ENCODE data around the gene E2F6. TPM values are rescaled to one million over a fixed set of nuclear protein-coding genes. Genes with fewer than 3 reads are reported as not detected.

The E2F6 gene
- total and polyA plus RNA-seq, 2 of the 8 experiments (the other 6 are each of a cell fraction or from before 2014, with no cell fraction given): 8.3 to 14.9 TPM

- Histone ChIP-seq H3K27ac (ENCODE audit: low read depth, low read length) (no peak overlapping the region), H3K23ac (ENCODE audit: insufficient read length) (no peak overlapping the region), H3K79me2 (ENCODE audit: control insufficient read depth in 1 of 2, insufficient read depth in 2 of 2, low read length in 2 of 2) (peaks cover 0 to 33% of the 10 kb centered on the region in 2 experiments; a peak in 2 of 4 replicates), H4K20me1 (replicated peaks in 1 of 2; ENCODE audit: control insufficient read depth in 1 of 2, insufficient read depth in 2 of 2, low read length in 2 of 2) (peaks cover 0 to 9% of the 10 kb centered on the region in 2 experiments), H2AK5ac (ENCODE audit: low read depth, low read length) (no peak overlapping the region), H3K9me3 (ENCODE audit: insufficient read depth in 2 of 2, low read depth in 1 of 2, low read length in 1 of 2) (0 out of 4 replicates have a peak, but pooled peaks cover 0 to 8% of the 10 kb centered on the region in 2 experiments), H3K18ac (ENCODE audit: extremely low read depth, low read length) (no peak overlapping the region), H2BK20ac (ENCODE audit: low read length) (no peak overlapping the region), H2BK15ac (ENCODE audit: low read length) (no peak overlapping the region), H2BK120ac (replicated peaks; ENCODE audit: low read depth, low read length) (no peak overlapping the region), H3K14ac (ENCODE audit: insufficient read length) (no peak overlapping the region), H2BK5ac (ENCODE audit: low read depth, low read length) (no peak overlapping the region), H3K56ac (replicated peaks; ENCODE audit: insufficient read length, low read depth, low read length) (no peak overlapping the region), H4K5ac (ENCODE audit: insufficient read length, low read depth, low read length) (no peak overlapping the region), H3K79me1 (ENCODE audit: low read depth, low read length) (peaks cover 5% of the 10 kb centered on the region), H3K9ac (replicated peaks in 1 of 4; ENCODE audit: extremely low read depth in 1 of 4, low read depth in 3 of 4, low read length in 3 of 4) (no peak overlapping the region), H3K23me2 (ENCODE audit: low read depth, low read length) (no peaks in the 10 kb centered on the region), H3K36me3 (ENCODE audit: control insufficient read depth in 2 of 4, insufficient read depth in 4 of 4, low read length in 3 of 4) (no peaks in the 10 kb centered on the region), H2AFZ (ENCODE audit: low read length) (no peak overlapping the region), H3K4ac (replicated peaks; ENCODE audit: insufficient read length, low read depth, low read length) (no peak overlapping the region), H3K4me1 (replicated peaks in 1 of 4; ENCODE audit: control insufficient read depth in 3 of 4, insufficient read depth in 4 of 4, low read length in 3 of 4) (peaks cover 2 to 8% (median 6%) of the 10 kb centered on the region in 4 experiments; a peak in 3 of 7 replicates), H4K91ac (replicated peaks; ENCODE audit: insufficient read length, low read length) (no peak overlapping the region), H3K27me3 (replicated peaks in 1 of 4; ENCODE audit: control insufficient read depth in 3 of 4, extremely low read depth in 1 of 4, insufficient read depth in 3 of 4, low read length in 3 of 4) (no peaks in the 10 kb centered on the region), H4K8ac (ENCODE audit: extremely low read depth, insufficient read depth, low read length) (no peak overlapping the region), H3K4me2 (ENCODE audit: insufficient read depth in 1 of 2, low read depth in 2 of 2, low read length in 2 of 2) (no peak overlapping the region), H2BK12ac (ENCODE audit: low read depth, low read length) (no peak overlapping the region), H3K4me3 (ENCODE audit: extremely low read depth in 1 of 4, insufficient read depth in 2 of 4, low read depth in 3 of 4, low read length in 4 of 4) (no peak overlapping the region)
- ChIA-PET CTCF (ENCODE audit: partially characterized antibody) (interaction anchor here (0.9 to 1.1 kb wide), 2 partner anchors 31 to 185 kb away, joined by 3 to 4 read pairs; partner anchors contain the start of gene GREB1), POLR2A (ENCODE audit: partially characterized antibody) (no interaction called here)
- no peak for TF ChIP-seq TAF7 (optimal IDR thresholded peaks at IDR 0.05; ENCODE audit: borderline replicate concordance, low read depth, low read length)
- no peak for TF ChIP-seq ZNF274 (IDR thresholded peaks at IDR 0.05; ENCODE audit: borderline replicate concordance, extremely low read depth, low read length)
- no peak for TF ChIP-seq RXRA (IDR thresholded peaks at IDR 0.05; ENCODE audit: insufficient read depth, low read depth, low read length)
- TF ChIP-seq CBX5 (IDR thresholded peaks at IDR 0.05; ENCODE audit: low read depth, low read length): no peak
- TF ChIP-seq YY1 (IDR thresholded peaks at IDR 0.05; ENCODE audit: low read depth, low read length): no peak
- TF ChIP-seq, protein P1, sequence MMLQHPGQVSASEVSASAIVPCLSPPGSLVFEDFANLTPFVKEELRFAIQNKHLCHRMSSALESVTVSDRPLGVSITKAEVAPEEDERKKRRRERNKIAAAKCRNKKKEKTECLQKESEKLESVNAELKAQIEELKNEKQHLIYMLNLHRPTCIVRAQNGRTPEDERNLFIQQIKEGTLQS (IDR thresholded peaks at IDR 0.05; ENCODE audit: insufficient read depth, low read depth, low read length): no peak
- no peak for TF ChIP-seq CHD2 (IDR thresholded peaks at IDR 0.05; ENCODE audit: low read length)
- no peak for TF ChIP-seq CBX8 (IDR thresholded peaks at IDR 0.05; ENCODE audit: borderline replicate concordance, low read depth, low read length)
- no peak for TF ChIP-seq POLR2AphosphoS5 (IDR thresholded peaks at IDR 0.05; ENCODE audit: low read depth, low read length)
- no peak for TF ChIP-seq EGR1 (IDR thresholded peaks at IDR 0.05; ENCODE audit: borderline replicate concordance, low read depth, low read length)
- no peak for TF ChIP-seq BCL11A (IDR thresholded peaks at IDR 0.05; ENCODE audit: low read depth in 2 of 2, low read length in 2 of 2)
- no peak for TF ChIP-seq SAP30 (IDR thresholded peaks at IDR 0.05; ENCODE audit: insufficient read depth, insufficient replicate concordance, low read length)
- FAIRE-seq (no peak), DNase-seq (ENCODE audit: low read depth in 1 of 2, low spot score in 2 of 2) (no peak)
- WGBS, 2 experiments (ENCODE audit: extremely low coverage in 1 of 2, insufficient coverage in 1 of 2, insufficient read length in 1 of 2, insufficient replicate concordance in 2 of 2, low coverage in 1 of 2, low lambda C conversion rate in 2 of 2, missing lambda C conversion rate in 1 of 2): 70% methylated on average over 8 of the region's 8 CpGs; no CpG with 5 or more reads in 1 of the 2 experiments
Observed at GRCh38 chr2:11503354-11503927, 37.5 kb upstream of the E2F6 start.

Measured in H1 (cell line).